Naive thymus-derived CD4-positive, alpha-beta T cell (primary cell): Measurements from ENCODE around the gene MAP2K5. TPM values are rescaled to one million over a fixed set of nuclear protein-coding genes. Genes with fewer than 3 reads are reported as not detected.

Experiments used
- ATAC-seq: fragments of 150-1000 bp; cut with Tn5 transposase; 2 replicates; pipeline ENCODE4 v1.10.0; 2021; ENCODE audit warnings: mild to moderate bottlenecking, moderate library complexity
- CTCF ChIA-PET: fragments of 350-600 bp; sonication (Branson Sonifier 250); formaldehyde crosslinking; loops from one replicate; lab custom pipeline; 2021; ENCODE audit warnings: antibody characterized with exemption; lab: Charles Lee
- POLR2A ChIA-PET: fragments of 350-600 bp; sonication (Branson Sonifier 250); formaldehyde crosslinking; loops from one replicate; lab custom pipeline; 2021; ENCODE audit warnings: antibody characterized with exemption, inconsistent platforms; lab: Charles Lee
- DNase-seq, 9 donors: peaks; one replicate each; pipeline versions ENCODE4 v3.0.0 to v3.0.0-alpha.2; 2020 to 2022; ENCODE audit warnings: mixed read lengths in 1 of 9
- H3K27ac ChIP-seq: one replicate; pipeline ENCODE4 v1.7.0; 2013; ENCODE audit warnings: mild to moderate bottlenecking, low read depth, low read length, moderate library complexity
- H3K27me3 ChIP-seq, 2 donors: one replicate each; pipeline ENCODE4 v1.7.0; 2013; ENCODE audit warnings: low read length in 2 of 2, mild to moderate bottlenecking in 2 of 2, moderate library complexity in 2 of 2; ENCODE audit not compliant: control insufficient read depth in 2 of 2, insufficient read depth in 2 of 2
- H3K36me3 ChIP-seq, 3 experiments: 1 replicate in 2 of 3; 2 replicates in 1 of 3; pipeline ENCODE4 v1.7.0; 2013; ENCODE audit warnings: low read length in 3 of 3, mild to moderate bottlenecking in 3 of 3, moderate library complexity in 1 of 3; ENCODE audit not compliant: insufficient read depth in 3 of 3, control insufficient read depth in 2 of 3
- H3K4me1 ChIP-seq, 2 donors: one replicate each; pipeline ENCODE4 v1.7.0; 2013; ENCODE audit warnings: low read length in 2 of 2, mild to moderate bottlenecking in 2 of 2, moderate library complexity in 1 of 2; ENCODE audit not compliant: control insufficient read depth in 2 of 2, insufficient read depth in 2 of 2
- H3K4me3 ChIP-seq: 2 replicates; pipeline ENCODE4 v1.7.0; 2013; ENCODE audit warnings: mild to moderate bottlenecking, low read length
- H3K9me3 ChIP-seq, 3 experiments: 1 replicate in 2 of 3; 2 replicates in 1 of 3; pipeline ENCODE4 v1.7.0; 2013; ENCODE audit warnings: low read length in 3 of 3; ENCODE audit not compliant: control insufficient read depth in 2 of 3
- H3K27ac Mint-ChIP-seq, 9 donors: one replicate each; pipeline ENCODE4 v1.8.0; 2020 to 2022; ENCODE audit warnings: mixed read lengths in 9 of 9, mild to moderate bottlenecking in 8 of 9, moderate library complexity in 5 of 9, inconsistent platforms in 2 of 9
- H3K27me3 Mint-ChIP-seq, 5 donors: one replicate each; pipeline ENCODE4 v1.8.0; 2021 to 2022; ENCODE audit warnings: mixed read lengths in 5 of 5, mild to moderate bottlenecking in 1 of 5
- H3K36me3 Mint-ChIP-seq, 5 donors: one replicate each; pipeline ENCODE4 v1.8.0; 2020 to 2022; ENCODE audit warnings: mixed read lengths in 5 of 5, mild to moderate bottlenecking in 3 of 5, inconsistent platforms in 1 of 5
- H3K4me1 Mint-ChIP-seq, 7 donors: one replicate each; pipeline ENCODE4 v1.8.0; 2020 to 2022; ENCODE audit warnings: mixed read lengths in 7 of 7, mild to moderate bottlenecking in 3 of 7, inconsistent platforms in 1 of 7
- H3K4me3 Mint-ChIP-seq, 10 donors: one replicate each; pipeline ENCODE4 v1.8.0; 2020 to 2022; ENCODE audit warnings: mild to moderate bottlenecking in 10 of 10, mixed read lengths in 10 of 10, moderate library complexity in 6 of 10, inconsistent platforms in 2 of 10
- H3K9me3 Mint-ChIP-seq, 11 donors: one replicate each; pipeline ENCODE4 v1.8.0; 2020 to 2022; ENCODE audit warnings: mixed read lengths in 11 of 11, mild to moderate bottlenecking in 4 of 11, inconsistent platforms in 1 of 11, moderate library complexity in 1 of 11
- intact Hi-C, 2 donors: fragments of 100-400 bp; cut with micrococcal nuclease; formaldehyde crosslinking; loops; one replicate each; pipeline ENCODE4 v1.15.1; 2023
- polyA plus RNA-seq, 2 donors: library from polyadenylated mRNA; unstranded; fragments of 300-500 nt; fragmentation: Illumina TruSeq; gene quantifications; one replicate each; pipeline ENCODE4 v1.2.3, GENCODE V29; 2021
- total RNA-seq, 6 experiments: library from RNA in 5 of 6; stranded (reverse) in 5 of 6; gene quantifications; 1 replicate in 5 of 6; 2 replicates in 1 of 6; pipeline ENCODE4 v1.2.3 and lab custom pipeline; 2021 to 2026

MAP2K5 gene
- total and polyA plus RNA-seq, 7 experiments from 2014 or later = 22.7 to 43.4 (median 33.9) TPM

GRCh38 chr15:67762610-67763368 lies 220.3 kb downstream of the MAP2K5 start:
- Histone ChIP-seq H3K4me1 (peaks cover 8 to 44% of the 10 kb centered on the region in 2 donors), H3K4me3 (no peak overlapping the region), H3K27me3 (no peaks in the 10 kb centered on the region), H3K9me3 (no peaks in the 10 kb centered on the region), H3K36me3 (no peaks in the 10 kb centered on the region), H3K27ac (no peak overlapping the region)
- ATAC-seq = peak; percentile 67
- no peaks in the 10 kb centered on the region for H3K9me3 Mint-ChIP-seq
- ChIA-PET CTCF (no interaction called here), POLR2A (interaction anchor here (0.8 kb wide), 1 partner anchor 18 kb away, joined by 3 read pairs; no protein-coding TSS in a partner anchor)
- peaks cover 0 to 24% (median 14%) of the 10 kb centered on the region in 5 donors for H3K36me3 Mint-ChIP-seq
- DNase-seq = peak in 8 of 9 donors; percentile 26 to 63 (median 52)
- H3K4me3 Mint-ChIP-seq = peak overlapping the region; percentile 34 to 83 (median 72)
- H3K27ac Mint-ChIP-seq = peak overlapping the region; percentile 45 to 95 (median 81)
- H3K4me1 Mint-ChIP-seq = peaks cover 40 to 88% (median 63%) of the 10 kb centered on the region in 7 donors
- H3K27me3 Mint-ChIP-seq = peaks cover 0 to 7% (median 0%) of the 10 kb centered on the region in 5 donors
- intact Hi-C loops = loop anchor here in 1 of 2 donors (2.0 to 5.0 kb wide), 3 partner anchors 18 to 220 kb away; partner anchors contain the start of gene MAP2K5

- H3K4me1 Mint-ChIP-seq = peaks cover 24 to 68% (median 45%) of the 10 kb centered on the region in 7 donors
- H3K4me3 ChIP-seq = no peak overlapping the region
- no peak for ATAC-seq
- no peaks in the 10 kb centered on the region for H3K9me3 ChIP-seq
- H3K27ac ChIP-seq = no peak overlapping the region
- peaks cover 0 to 33% (median 14%) of the 10 kb centered on the region in 5 donors for H3K36me3 Mint-ChIP-seq
- H3K27me3 ChIP-seq = no peaks in the 10 kb centered on the region
- intact Hi-C loops = no loop called here
- H3K4me3 Mint-ChIP-seq = no peak overlapping the region
- no peaks in the 10 kb centered on the region for H3K36me3 ChIP-seq
- no peaks in the 10 kb centered on the region for H3K9me3 Mint-ChIP-seq
- peaks cover 0 to 7% (median 0%) of the 10 kb centered on the region in 5 donors for H3K27me3 Mint-ChIP-seq
- peaks cover 0 to 20% of the 10 kb centered on the region in 2 donors for H3K4me1 ChIP-seq
- DNase-seq = no peak
- H3K27ac Mint-ChIP-seq = peak overlapping the region in 1 of 9 donors; percentile 55
- POLR2A ChIA-PET = no interaction called here
- CTCF ChIA-PET = no interaction called here
Observed at GRCh38 chr15:67765701-67766100, 223.2 kb downstream of the MAP2K5 start.

- Histone ChIP-seq H3K4me3 (no peak overlapping the region), H3K9me3 (no peaks in the 10 kb centered on the region), H3K27ac (no peak overlapping the region), H3K36me3 (no peaks in the 10 kb centered on the region), H3K4me1 (peaks cover 0 to 8% of the 10 kb centered on the region in 2 donors), H3K27me3 (no peaks in the 10 kb centered on the region)
- H3K27me3 Mint-ChIP-seq = peaks cover 0 to 4% (median 0%) of the 10 kb centered on the region in 5 donors
- H3K36me3 Mint-ChIP-seq = peaks cover 0 to 33% (median 14%) of the 10 kb centered on the region in 5 donors
- peaks cover 16 to 55% (median 32%) of the 10 kb centered on the region in 7 donors for H3K4me1 Mint-ChIP-seq
- ChIA-PET POLR2A (interaction anchor here (0.7 kb wide), 1 partner anchor 30 kb away, joined by 3 read pairs; no protein-coding TSS in a partner anchor), CTCF (no interaction called here)
- no peaks in the 10 kb centered on the region for H3K9me3 Mint-ChIP-seq
- ATAC-seq = no peak
- intact Hi-C loops = no loop called here
- no peak overlapping the region for H3K4me3 Mint-ChIP-seq
- DNase-seq = no peak
- H3K27ac Mint-ChIP-seq = no peak overlapping the region
Observed at GRCh38 chr15:67766968-67767367, 224.5 kb downstream of the MAP2K5 start.

- intact Hi-C loops = no loop called here
- no peak overlapping the region for H3K4me3 Mint-ChIP-seq
- Histone ChIP-seq H3K27ac (no peak overlapping the region), H3K9me3 (no peaks in the 10 kb centered on the region), H3K27me3 (no peaks in the 10 kb centered on the region), H3K36me3 (no peaks in the 10 kb centered on the region), H3K4me3 (no peak overlapping the region), H3K4me1 (no peaks in the 10 kb centered on the region)
- ATAC-seq (no peak), DNase-seq (no peak)
- POLR2A ChIA-PET = no interaction called here
- H3K27ac Mint-ChIP-seq = no peak overlapping the region
- H3K9me3 Mint-ChIP-seq = no peaks in the 10 kb centered on the region
- H3K4me1 Mint-ChIP-seq = peaks cover 2 to 41% (median 17%) of the 10 kb centered on the region in 7 donors
- H3K36me3 Mint-ChIP-seq = peaks cover 0 to 40% (median 10%) of the 10 kb centered on the region in 5 donors
- no peaks in the 10 kb centered on the region for H3K27me3 Mint-ChIP-seq
- CTCF ChIA-PET = no interaction called here
Observed at GRCh38 chr15:67768313-67768977, 225.9 kb downstream of the MAP2K5 start.

GRCh38 chr15:67769497-67770357 lies 227.2 kb downstream of the MAP2K5 start:
- H3K27ac Mint-ChIP-seq = no peak overlapping the region
- DNase-seq (no peak), ATAC-seq (no peak)
- ChIA-PET POLR2A (no interaction called here), CTCF (no interaction called here)
- no peaks in the 10 kb centered on the region for H3K4me1 ChIP-seq
- no peak overlapping the region for H3K4me3 ChIP-seq
- no peaks in the 10 kb centered on the region for H3K36me3 ChIP-seq
- H3K4me3 Mint-ChIP-seq = no peak overlapping the region
- peaks cover 0 to 39% (median 10%) of the 10 kb centered on the region in 5 donors for H3K36me3 Mint-ChIP-seq
- H3K27me3 Mint-ChIP-seq = no peaks in the 10 kb centered on the region
- no peaks in the 10 kb centered on the region for H3K9me3 Mint-ChIP-seq
- intact Hi-C loops = loop anchor here in 1 of 2 donors (2.0 kb wide), 1 partner anchor 19 kb away; no protein-coding TSS in a partner anchor
- no peaks in the 10 kb centered on the region for H3K9me3 ChIP-seq
- H3K27ac ChIP-seq = no peak overlapping the region
- no peaks in the 10 kb centered on the region for H3K27me3 ChIP-seq
- peaks cover 2 to 32% (median 14%) of the 10 kb centered on the region in 7 donors for H3K4me1 Mint-ChIP-seq

GRCh38 chr15:67770358-67770628 lies 227.8 kb downstream of the MAP2K5 start:
- Mint-ChIP-seq H3K4me1 (peaks cover 0 to 29% (median 14%) of the 10 kb centered on the region in 7 donors), H3K4me3 (no peak overlapping the region), H3K9me3 (no peaks in the 10 kb centered on the region), H3K27ac (no peak overlapping the region), H3K36me3 (peaks cover 0 to 40% (median 11%) of the 10 kb centered on the region in 5 donors), H3K27me3 (no peaks in the 10 kb centered on the region)
- CTCF ChIA-PET = no interaction called here
- H3K9me3 ChIP-seq = no peaks in the 10 kb centered on the region
- intact Hi-C loops = loop anchor here in 1 of 2 donors (2.0 kb wide), 1 partner anchor 19 kb away; no protein-coding TSS in a partner anchor
- DNase-seq = no peak
- H3K27me3 ChIP-seq = no peaks in the 10 kb centered on the region
- H3K36me3 ChIP-seq = no peaks in the 10 kb centered on the region
- H3K4me3 ChIP-seq = no peak overlapping the region
- POLR2A ChIA-PET = no interaction called here
- H3K4me1 ChIP-seq = no peaks in the 10 kb centered on the region
- H3K27ac ChIP-seq = no peak overlapping the region
- no peak for ATAC-seq
